Effector CD8-positive, alpha-beta T cell (primary cell): ENCODE measurements around the gene ZEB2.

Experiments used
- DNase-seq: peaks from one replicate; lab custom pipeline; 2025; lab: John Stamatoyannopoulos, UW
- total RNA-seq, 4 experiments: gene quantifications; one replicate each; lab custom pipeline; 2026; lab: John Stamatoyannopoulos, UW

The ZEB2 gene
- 50.9 to 457 (median 368) reads per million in 4 experiments for total RNA-seq

- DNase-seq: no peak
These were observed at the start of gene ZEB2 for GRCh38 chr2:144519934-144520731. TSS of gene ZEB2 (minus strand) at chr2:144520119. CDS start at chr2:144517350, 2,769 bp downstream.

GRCh38 chr2:144567745-144568144 lies 47.8 kb upstream of the ZEB2 start:
- DNase-seq: no peak

- DNase-seq: no peak
These were observed 46.5 kb upstream of the ZEB2 start for GRCh38 chr2:144566448-144566847.

- no peak for DNase-seq
These were observed 40.3 kb upstream of the ZEB2 start for GRCh38 chr2:144560251-144560650.

GRCh38 chr2:144559681-144560080 lies 39.8 kb upstream of the ZEB2 start:
- no peak for DNase-seq

GRCh38 chr2:144559242-144559641 lies 39.3 kb upstream of the ZEB2 start:
- no peak for DNase-seq

- no peak for DNase-seq
These were observed 34.7 kb upstream of the ZEB2 start for GRCh38 chr2:144554492-144555210.

GRCh38 chr2:144553379-144553778 lies 33.5 kb upstream of the ZEB2 start:
- DNase-seq: no peak

- DNase-seq: no peak
These were observed 32.9 kb upstream of the ZEB2 start for GRCh38 chr2:144552821-144553220.

- DNase-seq: no peak
These were observed 31.0 kb upstream of the ZEB2 start for GRCh38 chr2:144550911-144551310.

GRCh38 chr2:144550084-144550483 lies 30.2 kb upstream of the ZEB2 start:
- DNase-seq: no peak

GRCh38 chr2:144548532-144549191 lies 28.7 kb upstream of the ZEB2 start:
- DNase-seq: no peak

GRCh38 chr2:144548088-144548487 lies 28.2 kb upstream of the ZEB2 start:
- no peak for DNase-seq

GRCh38 chr2:144547494-144547893 lies 27.6 kb upstream of the ZEB2 start:
- no peak for DNase-seq

- DNase-seq: no peak
These were observed 27.0 kb upstream of the ZEB2 start for GRCh38 chr2:144546933-144547332.

- DNase-seq: no peak
These were observed 25.9 kb upstream of the ZEB2 start for GRCh38 chr2:144545787-144546186.

- DNase-seq: no peak
These were observed 24.1 kb upstream of the ZEB2 start for GRCh38 chr2:144544053-144544452.

GRCh38 chr2:144541396-144541795 lies 21.5 kb upstream of the ZEB2 start:
- no peak for DNase-seq

- no peak for DNase-seq
These were observed 19.4 kb upstream of the ZEB2 start for GRCh38 chr2:144539289-144539782.

- DNase-seq: no peak
These were observed 15.4 kb upstream of the ZEB2 start for GRCh38 chr2:144535300-144535699.

- no peak for DNase-seq
These were observed 13.3 kb upstream of the ZEB2 start for GRCh38 chr2:144533221-144533620.

GRCh38 chr2:144530596-144530995 lies 10.7 kb upstream of the ZEB2 start:
- no peak for DNase-seq
